Naive B cell (primary cell): Measurements from ENCODE around the gene ANKMY1. TPM values are rescaled to one million over a fixed set of nuclear protein-coding genes. Genes with fewer than 3 reads are reported as not detected.

ENCODE experiments used
- ATAC-seq, 2 donors: fragments of 150-1000 bp; cut with Tn5 transposase; 2 replicates each; pipeline ENCODE4 v1.10.0; 2021; ENCODE audit warnings: low read depth in 2 of 2, mild to moderate bottlenecking in 2 of 2, moderate library complexity in 2 of 2
- DNase-seq: peaks from one replicate; pipeline ENCODE4 v3.0.0; 2022
- H3K27ac Mint-ChIP-seq, 6 donors: one replicate each; pipeline ENCODE4 v1.8.0; 2020 to 2022; ENCODE audit warnings: mild to moderate bottlenecking in 6 of 6, mixed read lengths in 6 of 6, moderate library complexity in 5 of 6, inconsistent platforms in 2 of 6
- H3K27me3 Mint-ChIP-seq, 3 donors: one replicate each; pipeline ENCODE4 v1.8.0; 2021 to 2022; ENCODE audit warnings: mixed read lengths in 3 of 3, mild to moderate bottlenecking in 1 of 3
- H3K36me3 Mint-ChIP-seq, 2 donors: one replicate each; pipeline ENCODE4 v1.8.0; 2020 to 2022; ENCODE audit warnings: mixed read lengths in 2 of 2, inconsistent platforms in 1 of 2, mild to moderate bottlenecking in 1 of 2
- H3K4me1 Mint-ChIP-seq, 3 donors: one replicate each; pipeline ENCODE4 v1.8.0; 2020 to 2022; ENCODE audit warnings: mixed read lengths in 3 of 3, inconsistent platforms in 1 of 3, mild to moderate bottlenecking in 1 of 3, moderate library complexity in 1 of 3
- H3K4me3 Mint-ChIP-seq, 8 donors: one replicate each; pipeline ENCODE4 v1.8.0; 2020 to 2022; ENCODE audit warnings: mild to moderate bottlenecking in 8 of 8, mixed read lengths in 8 of 8, moderate library complexity in 8 of 8, inconsistent platforms in 2 of 8
- H3K9me3 Mint-ChIP-seq, 7 donors: one replicate each; pipeline ENCODE4 v1.8.0; 2020 to 2022; ENCODE audit warnings: mixed read lengths in 7 of 7, mild to moderate bottlenecking in 5 of 7, inconsistent platforms in 2 of 7, moderate library complexity in 1 of 7
- polyA plus RNA-seq, 6 donors: library from polyadenylated mRNA; unstranded; fragments of 300-500 nt; fragmentation: Illumina TruSeq; gene quantifications; one replicate each; pipeline ENCODE4 v1.2.3, GENCODE V29; 2021; ENCODE audit warnings: low read depth in 6 of 6

The ANKMY1 gene
- polyA plus RNA-seq, 6 donors from 2014 or later = 5.8 to 21.1 (median 8.9) TPM

GRCh38 chr2:240450532-240451107 is 107.2 kb downstream of the ANKMY1 start:
- peaks cover 17 to 79% (median 58%) of the 10 kb centered on the region in 3 donors for H3K27me3 Mint-ChIP-seq
- no peak for ATAC-seq
- H3K27ac Mint-ChIP-seq = no peak overlapping the region
- peaks cover 21 to 28% (median 22%) of the 10 kb centered on the region in 3 donors for H3K4me1 Mint-ChIP-seq
- peak overlapping the region in 4 of 8 donors; percentile 37 to 78 (median 46) for H3K4me3 Mint-ChIP-seq
- DNase-seq = no peak
- H3K9me3 Mint-ChIP-seq = no peaks in the 10 kb centered on the region
- H3K36me3 Mint-ChIP-seq = no peaks in the 10 kb centered on the region

DNA sequence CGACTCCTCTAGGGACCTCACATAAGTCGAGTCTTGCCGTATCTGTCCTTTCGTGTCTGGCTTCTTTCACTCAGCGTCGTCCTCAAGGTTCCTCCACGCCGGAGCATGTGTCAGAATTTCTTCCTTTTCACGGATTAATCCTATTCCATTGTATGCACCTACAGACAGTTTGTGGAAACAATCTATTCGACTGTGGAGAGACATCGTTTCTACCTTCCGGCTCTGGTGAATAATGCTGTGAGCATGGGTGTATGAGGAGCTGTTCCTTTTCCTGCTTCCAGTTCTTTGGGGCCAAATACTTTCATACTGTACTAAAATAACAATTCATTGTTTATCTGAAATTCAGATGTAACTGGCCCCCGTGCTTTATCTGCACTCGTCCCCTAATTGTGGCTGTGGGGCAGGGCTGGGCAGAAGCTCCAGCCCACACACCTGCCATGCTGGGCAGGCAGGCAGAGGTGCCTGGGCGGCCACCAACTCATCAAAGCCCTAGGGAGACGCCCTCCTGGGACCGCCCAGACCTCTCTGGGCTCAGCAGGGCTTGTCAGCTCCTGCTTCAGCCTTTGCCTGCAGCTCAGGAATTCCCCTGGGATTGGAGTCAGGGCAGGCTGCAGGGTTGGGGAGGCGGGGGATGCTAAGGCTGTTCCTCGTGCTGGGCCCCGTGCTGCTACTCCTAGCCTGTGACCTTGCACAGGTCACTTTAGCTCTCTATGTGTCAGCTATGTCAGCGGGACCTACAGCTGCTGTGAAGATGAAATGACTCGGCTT is 107.8 kb downstream of the ANKMY1 start:
- H3K9me3 Mint-ChIP-seq = no peaks in the 10 kb centered on the region
- H3K27me3 Mint-ChIP-seq = peaks cover 17 to 76% (median 55%) of the 10 kb centered on the region in 3 donors
- peaks cover 19 to 26% (median 23%) of the 10 kb centered on the region in 3 donors for H3K4me1 Mint-ChIP-seq
- no peaks in the 10 kb centered on the region for H3K36me3 Mint-ChIP-seq
- no peak overlapping the region for H3K27ac Mint-ChIP-seq
- DNase-seq (no peak), ATAC-seq (no peak)
- peak overlapping the region in 3 of 8 donors; percentile 33 to 78 (median 34) for H3K4me3 Mint-ChIP-seq

GRCh38 chr2:240448387-240449274 is 109.2 kb downstream of the ANKMY1 start:
- no peak for ATAC-seq
- peaks cover 7 to 15% (median 12%) of the 10 kb centered on the region in 3 donors for H3K4me1 Mint-ChIP-seq
- no peak overlapping the region for H3K27ac Mint-ChIP-seq
- no peak overlapping the region for H3K4me3 Mint-ChIP-seq
- peaks cover 12 to 66% (median 42%) of the 10 kb centered on the region in 3 donors for H3K27me3 Mint-ChIP-seq
- no peaks in the 10 kb centered on the region for H3K36me3 Mint-ChIP-seq
- no peak for DNase-seq
- no peaks in the 10 kb centered on the region for H3K9me3 Mint-ChIP-seq

GRCh38 chr2:240447934-240448333 is 109.9 kb downstream of the ANKMY1 start:
- Mint-ChIP-seq H3K27ac (no peak overlapping the region), H3K27me3 (peaks cover 12 to 66% (median 42%) of the 10 kb centered on the region in 3 donors), H3K9me3 (no peaks in the 10 kb centered on the region), H3K36me3 (no peaks in the 10 kb centered on the region), H3K4me3 (no peak overlapping the region), H3K4me1 (peaks cover 7 to 15% (median 12%) of the 10 kb centered on the region in 3 donors)
- DNase-seq (no peak), ATAC-seq (no peak)

- DNase-seq (no peak), ATAC-seq (no peak)
- Mint-ChIP-seq H3K36me3 (no peaks in the 10 kb centered on the region), H3K4me3 (no peak overlapping the region), H3K27me3 (peaks cover 12 to 66% (median 42%) of the 10 kb centered on the region in 3 donors), H3K4me1 (peaks cover 7 to 15% (median 12%) of the 10 kb centered on the region in 3 donors), H3K9me3 (no peaks in the 10 kb centered on the region), H3K27ac (no peak overlapping the region)
Measured at GRCh38 chr2:240447331-240447730, 110.5 kb downstream of the ANKMY1 start.

GRCh38 chr2:240446664-240447175 is 111.1 kb downstream of the ANKMY1 start:
- peak overlapping the region in 1 of 6 donors; percentile 47 for H3K27ac Mint-ChIP-seq
- DNase-seq (no peak), ATAC-seq (no peak)

GRCh38 chr2:240445961-240446663 is 111.7 kb downstream of the ANKMY1 start:
- Mint-ChIP-seq H3K27me3 (peaks cover 8 to 56% (median 36%) of the 10 kb centered on the region in 3 donors), H3K9me3 (no peaks in the 10 kb centered on the region), H3K27ac (no peak overlapping the region), H3K4me1 (peaks cover 0 to 10% (median 8%) of the 10 kb centered on the region in 3 donors), H3K4me3 (no peak overlapping the region), H3K36me3 (no peaks in the 10 kb centered on the region)
- no peak for ATAC-seq
- no peak for DNase-seq

More at GRCh38 chr2:240446664-240447175, 111.1 kb downstream of the ANKMY1 start:
- H3K9me3 Mint-ChIP-seq = no peaks in the 10 kb centered on the region
- peaks cover 8 to 61% (median 37%) of the 10 kb centered on the region in 3 donors for H3K27me3 Mint-ChIP-seq
- peaks cover 2 to 10% (median 8%) of the 10 kb centered on the region in 3 donors for H3K4me1 Mint-ChIP-seq
- no peak overlapping the region for H3K4me3 Mint-ChIP-seq
- no peaks in the 10 kb centered on the region for H3K36me3 Mint-ChIP-seq

DNA sequence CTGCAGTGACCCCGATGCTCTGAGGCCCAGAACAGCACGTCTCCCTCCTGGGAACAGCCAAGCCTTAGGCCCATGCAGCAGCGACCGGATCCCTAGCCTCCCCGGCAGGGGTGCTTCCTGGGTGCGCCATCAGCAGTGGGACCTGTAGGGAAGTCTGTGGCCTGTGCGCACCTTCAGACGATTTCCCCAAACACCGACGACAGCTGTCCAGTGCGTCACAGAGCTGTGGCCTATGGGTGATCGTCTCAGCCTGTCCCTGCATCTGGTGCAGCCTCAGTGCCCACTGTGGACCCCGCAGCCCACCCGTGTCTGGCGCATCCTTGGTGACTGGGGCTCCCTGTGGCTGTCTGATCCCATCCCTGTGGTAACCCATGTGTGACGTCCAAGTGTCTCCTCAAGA is 113.3 kb downstream of the ANKMY1 start:
- ATAC-seq (no peak), DNase-seq (no peak)
- no peaks in the 10 kb centered on the region for H3K9me3 Mint-ChIP-seq
- H3K36me3 Mint-ChIP-seq = no peaks in the 10 kb centered on the region
- peaks cover 0 to 5% (median 0%) of the 10 kb centered on the region in 3 donors for H3K4me1 Mint-ChIP-seq
- H3K27ac Mint-ChIP-seq = no peak overlapping the region
- no peak overlapping the region for H3K4me3 Mint-ChIP-seq
- H3K27me3 Mint-ChIP-seq = peaks cover 3 to 45% (median 19%) of the 10 kb centered on the region in 3 donors

DNA sequence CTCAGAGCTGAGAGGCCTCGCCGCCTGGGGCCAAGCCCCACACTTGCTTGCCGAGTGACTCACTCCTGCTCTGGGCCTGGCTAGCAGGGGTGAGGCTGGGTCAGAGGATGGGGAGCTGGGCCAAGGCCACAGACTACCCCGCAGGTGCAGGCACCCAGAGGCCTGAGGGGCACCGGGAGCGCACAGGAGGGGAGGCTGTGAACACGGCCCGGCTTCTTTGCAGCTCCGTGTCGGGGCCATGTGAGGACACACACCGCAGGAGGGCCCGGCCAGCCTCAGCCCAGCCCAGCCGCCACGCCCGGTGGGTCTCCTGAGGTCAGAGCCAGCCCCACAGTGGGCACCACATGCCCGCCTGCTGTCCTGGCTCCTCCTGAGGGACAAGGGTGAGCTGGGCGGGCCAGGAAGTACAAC is 113.9 kb downstream of the ANKMY1 start:
- peaks cover 0 to 5% (median 0%) of the 10 kb centered on the region in 3 donors for H3K4me1 Mint-ChIP-seq
- H3K27ac Mint-ChIP-seq = no peak overlapping the region
- ATAC-seq (no peak), DNase-seq (no peak)
- peaks cover 0 to 42% (median 17%) of the 10 kb centered on the region in 3 donors for H3K27me3 Mint-ChIP-seq
- H3K36me3 Mint-ChIP-seq = no peaks in the 10 kb centered on the region
- no peak overlapping the region for H3K4me3 Mint-ChIP-seq
- H3K9me3 Mint-ChIP-seq = no peaks in the 10 kb centered on the region

GRCh38 chr2:240442891-240443715 is 114.7 kb downstream of the ANKMY1 start:
- H3K4me3 Mint-ChIP-seq = no peak overlapping the region
- DNase-seq = no peak
- peaks cover 0 to 42% (median 23%) of the 10 kb centered on the region in 3 donors for H3K27me3 Mint-ChIP-seq
- no peaks in the 10 kb centered on the region for H3K9me3 Mint-ChIP-seq
- ATAC-seq = no peak
- H3K36me3 Mint-ChIP-seq = no peaks in the 10 kb centered on the region
- peaks cover 2 to 8% (median 5%) of the 10 kb centered on the region in 3 donors for H3K4me1 Mint-ChIP-seq
- H3K27ac Mint-ChIP-seq = peak overlapping the region in 1 of 6 donors; percentile 52

DNA sequence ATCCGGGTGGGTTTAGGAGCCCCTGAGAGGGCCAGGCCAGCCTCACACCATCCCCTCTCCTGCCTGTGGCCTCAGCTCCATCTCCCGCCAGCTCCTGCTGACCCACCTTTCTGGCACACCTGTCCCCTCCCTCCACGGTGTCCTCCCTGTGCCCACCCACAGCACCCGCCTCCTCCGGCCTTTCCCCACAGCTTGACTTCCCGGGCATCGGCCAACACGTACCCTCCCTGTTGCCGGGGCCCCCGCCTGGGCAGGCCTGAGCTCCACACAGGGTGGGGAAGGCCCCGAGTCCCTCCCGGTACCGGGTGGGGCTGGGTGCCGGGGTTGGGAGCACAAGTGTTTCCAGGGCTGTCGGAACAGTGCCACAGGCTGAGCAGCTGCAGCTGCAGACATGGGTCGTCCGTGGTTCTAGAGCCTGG is 115.8 kb downstream of the ANKMY1 start:
- Mint-ChIP-seq H3K36me3 (no peaks in the 10 kb centered on the region), H3K4me1 (peaks cover 10 to 16% (median 12%) of the 10 kb centered on the region in 3 donors), H3K27ac (no peak overlapping the region), H3K9me3 (no peaks in the 10 kb centered on the region), H3K27me3 (peaks cover 0 to 42% (median 23%) of the 10 kb centered on the region in 3 donors), H3K4me3 (no peak overlapping the region)
- ATAC-seq (no peak), DNase-seq (no peak)
